B cell (primary cell): ENCODE measurements around the gene CADPS.

ENCODE experiments used
- EZH2 ChIP-seq: IDR thresholded peaks from 2 replicates; pipeline ENCODE4 v1.6.1; 2012; ENCODE audit warnings: borderline replicate concordance, low read depth, mild to moderate bottlenecking, moderate library complexity, low read length; ENCODE audit not compliant: insufficient read depth, poor library complexity, severe bottlenecking
- TF ChIP-seq, protein P1 (sequence below): fragments of 200-600 bp; IDR thresholded peaks from one replicate; pipeline ENCODE4 v1.8.0; 2022; ENCODE audit warnings: antibody characterized with exemption, mild to moderate bottlenecking

DNA sequence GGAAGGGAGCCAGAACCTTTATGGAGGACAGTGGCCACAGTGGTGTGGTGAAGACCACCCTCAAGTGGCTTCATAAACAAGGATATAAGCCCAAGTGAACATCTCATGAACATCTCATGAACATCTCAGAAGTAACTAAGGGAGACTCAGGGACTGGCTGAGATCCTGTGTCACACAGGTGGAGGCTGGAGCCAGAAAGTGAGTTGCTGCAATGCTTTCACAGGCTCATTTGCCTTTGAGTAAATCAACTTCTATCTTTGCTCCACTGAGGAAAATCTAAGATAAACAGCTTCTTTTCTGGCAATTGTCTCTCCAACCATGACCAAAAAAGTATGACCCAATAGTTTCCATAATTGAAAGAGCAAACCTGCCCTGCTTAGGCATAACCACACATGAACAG is 152.9 kb downstream of the CADPS start:
- TF ChIP-seq, protein P1, sequence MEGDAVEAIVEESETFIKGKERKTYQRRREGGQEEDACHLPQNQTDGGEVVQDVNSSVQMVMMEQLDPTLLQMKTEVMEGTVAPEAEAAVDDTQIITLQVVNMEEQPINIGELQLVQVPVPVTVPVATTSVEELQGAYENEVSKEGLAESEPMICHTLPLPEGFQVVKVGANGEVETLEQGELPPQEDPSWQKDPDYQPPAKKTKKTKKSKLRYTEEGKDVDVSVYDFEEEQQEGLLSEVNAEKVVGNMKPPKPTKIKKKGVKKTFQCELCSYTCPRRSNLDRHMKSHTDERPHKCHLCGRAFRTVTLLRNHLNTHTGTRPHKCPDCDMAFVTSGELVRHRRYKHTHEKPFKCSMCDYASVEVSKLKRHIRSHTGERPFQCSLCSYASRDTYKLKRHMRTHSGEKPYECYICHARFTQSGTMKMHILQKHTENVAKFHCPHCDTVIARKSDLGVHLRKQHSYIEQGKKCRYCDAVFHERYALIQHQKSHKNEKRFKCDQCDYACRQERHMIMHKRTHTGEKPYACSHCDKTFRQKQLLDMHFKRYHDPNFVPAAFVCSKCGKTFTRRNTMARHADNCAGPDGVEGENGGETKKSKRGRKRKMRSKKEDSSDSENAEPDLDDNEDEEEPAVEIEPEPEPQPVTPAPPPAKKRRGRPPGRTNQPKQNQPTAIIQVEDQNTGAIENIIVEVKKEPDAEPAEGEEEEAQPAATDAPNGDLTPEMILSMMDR: no peak
- no peak for TF ChIP-seq EZH2
